GM19025 (cell line): ENCODE measurements around the gene RPUSD1.

Experiments used
- ATAC-seq: cut with Tn5 transposase; IDR thresholded peaks from one replicate; pipeline ENCODE4 v1.9.1; 2021; ENCODE audit warnings: mild to moderate bottlenecking, low read depth, moderate library complexity; ENCODE audit not compliant: unreplicated experiment

RPUSD1 gene

DNA sequence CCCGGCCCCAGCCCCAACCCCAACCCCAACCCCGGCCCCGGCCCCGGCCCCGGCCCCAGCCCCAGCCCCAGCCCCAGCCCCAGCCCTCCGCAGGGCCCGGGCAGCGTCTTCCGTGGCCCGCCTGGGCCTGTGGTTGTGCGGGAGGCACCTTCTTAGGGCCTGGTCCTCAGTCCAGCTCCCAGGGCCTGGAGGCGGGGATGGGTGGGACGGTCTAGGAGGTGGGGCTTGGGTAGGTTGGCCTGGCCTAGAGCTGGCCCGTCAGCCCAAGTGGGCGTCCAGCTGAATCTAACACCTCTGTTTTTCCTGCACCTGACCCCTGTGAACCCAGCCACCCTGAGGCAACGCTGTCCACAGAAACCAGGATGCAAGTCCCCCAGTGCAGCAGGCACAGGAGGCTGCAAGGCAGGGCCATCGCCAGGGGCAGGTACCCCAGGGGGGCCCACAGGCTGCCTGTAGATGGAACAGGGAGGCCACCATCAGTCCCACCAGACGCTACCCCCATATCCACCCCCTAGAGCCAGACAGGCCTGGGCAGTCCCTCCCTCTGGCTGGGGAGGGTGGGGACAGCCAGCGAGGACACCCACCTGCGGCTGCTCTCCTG, 18.9 kb downstream of the RPUSD1 start:
- ATAC-seq = no peak

DNA sequence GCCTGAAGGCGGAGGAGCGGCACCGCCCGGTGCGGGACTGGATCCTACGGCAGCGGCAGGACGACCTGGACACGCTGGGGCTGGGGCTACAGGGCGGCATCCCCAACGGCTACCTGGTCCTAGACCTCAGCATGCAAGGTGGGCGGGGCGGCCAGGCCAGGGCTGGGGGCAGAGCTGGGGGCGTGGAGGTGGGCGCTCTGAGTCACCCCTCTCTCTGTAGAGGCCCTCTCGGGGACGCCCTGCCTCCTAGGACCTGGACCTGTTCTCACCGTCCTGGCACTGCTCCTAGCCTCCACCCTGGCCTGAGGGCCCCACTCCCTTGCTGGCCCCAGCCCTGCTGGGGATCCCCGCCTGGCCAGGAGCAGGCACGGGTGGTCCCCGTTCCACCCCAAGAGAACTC, 19.8 kb downstream of the RPUSD1 start:
- no peak for ATAC-seq

DNA sequence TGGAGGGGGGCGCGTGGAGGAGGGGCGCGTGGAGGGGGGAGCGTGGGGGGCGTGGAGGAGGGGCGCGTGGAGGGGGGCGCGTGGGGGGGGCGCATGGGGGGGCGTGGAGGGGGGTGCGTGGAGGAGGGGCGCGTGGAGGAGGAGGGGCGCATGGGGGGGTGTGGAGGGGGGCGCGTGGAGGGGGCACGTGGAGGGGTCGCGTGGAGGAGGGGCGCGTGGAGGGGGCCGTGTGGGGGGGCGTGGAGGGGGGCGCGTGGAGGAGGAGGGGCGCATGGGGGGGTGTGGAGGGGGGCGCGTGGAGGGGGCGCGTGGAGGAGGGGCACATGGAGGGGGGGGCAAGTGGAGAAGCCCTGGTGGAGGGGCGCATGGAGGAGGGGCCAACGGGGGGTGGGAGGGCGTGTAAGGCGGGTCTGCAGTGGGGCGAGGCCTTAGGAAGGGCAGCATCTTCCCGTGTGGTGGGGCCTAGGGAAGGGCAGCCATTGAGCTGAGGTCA, 20.4 kb downstream of the RPUSD1 start:
- no peak for ATAC-seq

DNA sequence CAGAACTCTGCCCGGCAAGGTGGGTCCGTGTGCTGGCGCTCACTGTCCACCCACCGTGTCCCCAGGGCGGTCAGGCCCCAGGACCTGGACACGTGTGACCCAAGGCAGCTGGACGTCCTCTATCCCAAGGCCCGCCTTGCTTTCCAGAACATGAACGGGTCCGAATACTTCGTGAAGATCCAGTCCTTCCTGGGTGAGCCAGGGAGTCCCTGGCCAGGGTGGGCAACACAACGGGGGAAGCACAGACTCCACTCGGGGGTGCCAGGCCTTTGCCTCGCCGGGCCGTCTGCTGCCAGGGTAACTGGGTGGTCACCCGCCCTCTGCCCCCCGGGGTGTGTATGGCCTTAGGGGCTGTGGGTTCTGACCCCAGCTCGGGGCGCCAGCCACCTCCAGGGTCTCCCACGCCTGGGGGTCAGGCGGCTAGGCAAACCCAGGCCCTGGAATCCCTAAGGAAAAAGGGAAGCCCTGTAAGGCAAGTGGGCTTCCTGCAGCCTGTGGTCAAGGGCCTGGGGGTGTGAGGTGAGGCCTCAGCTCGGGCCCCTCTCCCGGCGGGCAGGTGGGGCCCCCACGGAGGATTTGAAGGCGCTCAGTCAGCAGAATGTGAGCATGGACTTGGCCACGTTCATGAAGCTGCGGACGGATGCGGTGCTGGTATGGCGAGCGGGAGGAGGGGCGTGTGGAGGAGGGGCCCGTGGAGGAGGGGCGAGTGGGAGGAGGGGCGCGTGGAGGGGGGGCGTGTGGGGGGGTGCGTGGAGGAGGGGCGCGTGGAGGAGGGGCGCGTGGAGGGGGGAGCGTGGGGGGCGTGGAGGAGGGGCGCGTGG, 21.2 kb downstream of the RPUSD1 start:
- ATAC-seq = no peak

DNA sequence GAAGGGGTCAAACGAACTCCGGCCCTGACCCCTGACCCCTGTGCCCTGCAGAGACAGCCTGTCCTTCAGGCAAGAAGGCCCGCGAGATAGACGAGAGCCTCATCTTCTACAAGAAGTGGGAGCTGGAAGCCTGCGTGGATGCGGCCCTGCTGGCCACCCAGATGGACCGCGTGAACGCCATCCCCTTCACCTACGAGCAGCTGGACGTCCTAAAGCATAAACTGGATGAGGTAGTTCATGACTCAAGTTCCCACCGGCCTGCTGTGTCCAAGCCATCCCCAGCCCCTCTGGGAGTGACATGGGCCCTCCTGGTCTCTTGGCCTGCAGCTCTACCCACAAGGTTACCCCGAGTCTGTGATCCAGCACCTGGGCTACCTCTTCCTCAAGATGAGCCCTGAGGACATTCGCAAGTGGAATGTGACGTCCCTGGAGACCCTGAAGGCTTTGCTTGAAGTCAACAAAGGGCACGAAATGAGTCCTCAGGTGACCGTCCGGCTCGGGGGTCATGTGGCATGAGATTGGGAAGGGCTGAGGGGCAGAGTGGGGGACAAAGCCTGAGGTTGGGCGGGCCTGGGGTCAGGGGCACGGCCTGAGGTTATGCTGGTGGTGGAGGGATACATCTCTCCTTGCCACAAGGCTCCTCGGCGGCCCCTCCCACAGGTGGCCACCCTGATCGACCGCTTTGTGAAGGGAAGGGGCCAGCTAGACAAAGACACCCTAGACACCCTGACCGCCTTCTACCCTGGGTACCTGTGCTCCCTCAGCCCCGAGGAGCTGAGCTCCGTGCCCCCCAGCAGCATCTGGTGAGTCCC, 22.0 kb downstream of the RPUSD1 start:
- no peak for ATAC-seq

DNA sequence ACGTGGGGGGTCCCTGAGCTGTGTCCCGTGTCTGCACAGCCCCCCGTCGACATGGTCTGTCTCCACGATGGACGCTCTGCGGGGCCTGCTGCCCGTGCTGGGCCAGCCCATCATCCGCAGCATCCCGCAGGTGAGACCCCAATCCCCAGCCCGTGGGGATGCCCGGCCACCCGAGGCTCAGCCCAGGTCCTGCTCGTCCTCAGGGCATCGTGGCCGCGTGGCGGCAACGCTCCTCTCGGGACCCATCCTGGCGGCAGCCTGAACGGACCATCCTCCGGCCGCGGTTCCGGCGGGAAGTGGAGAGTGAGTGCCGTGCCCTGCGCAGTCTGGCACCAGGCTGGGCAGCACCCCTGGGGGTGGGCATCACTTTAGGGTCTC, 22.7 kb downstream of the RPUSD1 start:
- no peak for ATAC-seq

DNA sequence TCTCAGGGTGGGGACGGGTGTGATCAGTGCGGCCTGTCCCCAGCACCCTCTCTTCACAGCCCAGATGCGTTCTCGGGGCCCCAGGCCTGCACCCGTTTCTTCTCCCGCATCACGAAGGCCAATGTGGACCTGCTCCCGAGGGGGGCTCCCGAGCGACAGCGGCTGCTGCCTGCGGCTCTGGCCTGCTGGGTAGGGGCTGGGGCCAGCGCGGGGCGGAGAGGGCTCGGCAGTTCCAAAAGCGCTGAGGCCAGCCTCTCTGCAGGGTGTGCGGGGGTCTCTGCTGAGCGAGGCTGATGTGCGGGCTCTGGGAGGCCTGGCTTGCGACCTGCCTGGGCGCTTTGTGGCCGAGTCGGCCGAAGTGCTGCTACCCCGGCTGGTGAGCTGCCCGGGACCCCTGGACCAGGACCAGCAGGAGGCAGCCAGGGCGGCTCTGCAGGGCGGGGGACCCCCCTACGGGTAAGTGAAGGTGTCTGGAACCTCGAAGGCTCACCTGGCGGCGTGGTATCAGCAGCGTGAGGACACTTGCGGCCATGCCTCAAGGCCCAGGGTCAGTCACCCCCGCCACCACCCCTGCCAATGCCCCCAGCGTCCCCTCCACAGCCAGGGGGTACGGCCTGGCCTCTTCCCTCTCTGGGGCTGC, 23.2 kb downstream of the RPUSD1 start:
- no peak for ATAC-seq

DNA sequence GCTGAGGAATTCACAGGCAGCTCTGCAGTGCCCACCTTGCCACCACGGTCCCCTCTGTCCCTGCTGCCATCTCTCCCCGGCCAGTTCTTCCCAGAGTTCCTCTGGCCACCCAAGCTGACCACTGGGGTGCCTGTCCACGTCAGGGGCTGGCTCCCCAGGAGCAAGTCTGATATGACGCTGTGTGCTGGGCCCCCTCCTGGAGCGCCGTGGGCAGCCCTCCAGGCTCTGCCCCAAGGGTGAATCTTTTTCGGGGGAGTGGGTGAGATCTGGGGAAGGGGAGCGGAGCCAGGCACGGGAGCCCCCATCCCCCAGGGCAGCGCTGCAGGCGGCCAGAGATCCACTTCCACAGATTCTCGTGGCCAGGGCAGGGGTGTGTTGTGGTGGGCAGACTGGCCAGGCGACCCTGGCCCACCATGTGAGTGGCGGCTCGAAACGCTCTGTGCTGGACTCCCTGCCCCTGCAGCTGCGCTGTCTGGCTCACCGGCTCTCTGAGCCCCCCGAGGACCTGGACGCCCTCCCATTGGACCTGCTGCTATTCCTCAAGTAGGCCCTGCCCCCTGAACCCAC, 23.9 kb downstream of the RPUSD1 start:
- ATAC-seq = no peak

DNA sequence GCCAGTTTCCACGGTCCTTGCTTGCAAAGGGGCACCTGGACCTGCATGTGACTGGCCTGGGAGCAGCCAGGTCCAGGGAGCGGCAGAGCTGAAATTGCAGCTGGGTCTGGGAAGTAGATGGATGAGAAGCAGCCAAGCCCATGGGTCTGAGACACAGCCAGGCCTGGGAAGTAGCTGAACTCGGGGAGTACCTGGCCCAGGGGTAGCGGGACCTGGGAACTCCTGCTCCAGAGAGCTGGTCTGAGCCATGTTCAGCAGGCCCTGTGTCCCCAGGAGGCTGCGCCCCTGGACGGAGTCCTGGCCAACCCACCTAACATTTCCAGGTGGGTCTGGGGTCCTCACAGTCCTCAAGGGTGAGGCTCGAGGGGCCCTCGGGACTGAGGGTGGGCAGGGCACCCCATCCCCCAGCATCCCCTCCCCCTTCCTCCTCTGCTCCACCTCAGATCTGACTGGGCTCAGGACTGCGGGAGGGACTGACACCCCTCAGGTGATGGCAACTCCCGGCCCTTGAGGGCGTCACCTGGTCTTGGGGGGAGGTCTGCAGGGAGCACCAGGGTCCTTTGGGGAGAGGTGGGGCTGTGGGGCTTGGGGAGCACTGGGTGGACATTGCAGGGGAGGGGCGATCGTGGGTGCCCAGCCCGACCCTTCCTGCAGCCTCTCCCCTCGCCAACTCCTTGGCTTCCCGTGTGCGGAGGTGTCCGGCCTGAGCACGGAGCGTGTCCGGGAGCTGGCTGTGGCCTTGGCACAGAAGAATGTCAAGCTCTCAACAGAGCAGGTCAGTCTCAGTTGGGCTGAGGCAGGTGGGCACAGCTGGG, 24.6 kb downstream of the RPUSD1 start:
- ATAC-seq = no peak

DNA sequence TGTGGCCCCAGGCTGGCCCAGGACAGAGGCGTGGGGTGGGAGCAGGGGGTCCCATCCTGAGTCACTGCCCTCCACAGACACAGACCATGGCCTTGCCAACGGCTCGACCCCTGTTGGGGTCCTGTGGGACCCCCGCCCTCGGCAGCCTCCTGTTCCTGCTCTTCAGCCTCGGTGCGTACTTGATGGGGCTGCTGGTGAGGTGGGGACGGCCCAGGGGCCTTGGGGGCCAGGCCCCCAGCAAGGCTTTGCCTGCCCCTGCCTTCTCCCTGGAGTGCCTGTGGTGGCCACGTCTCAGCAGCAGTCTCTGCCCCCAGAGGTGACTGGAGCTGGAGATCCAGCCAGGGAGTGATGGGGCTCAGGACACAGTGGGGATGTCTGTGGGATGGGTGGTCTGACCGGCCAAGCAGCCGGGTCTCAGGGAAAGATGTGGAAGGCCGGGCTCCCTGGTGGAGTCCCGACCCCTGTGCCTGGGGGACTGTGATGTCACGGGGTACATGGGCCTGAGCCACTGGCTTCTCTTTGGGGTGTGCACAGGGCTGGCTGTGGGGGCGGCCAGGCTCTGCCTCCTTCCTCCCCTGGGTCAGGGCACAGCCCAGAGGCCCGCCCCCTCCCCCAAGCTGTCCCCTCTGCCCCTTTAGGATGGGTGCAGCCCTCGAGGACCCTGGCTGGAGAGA, 25.4 kb downstream of the RPUSD1 start:
- ATAC-seq = no peak

DNA sequence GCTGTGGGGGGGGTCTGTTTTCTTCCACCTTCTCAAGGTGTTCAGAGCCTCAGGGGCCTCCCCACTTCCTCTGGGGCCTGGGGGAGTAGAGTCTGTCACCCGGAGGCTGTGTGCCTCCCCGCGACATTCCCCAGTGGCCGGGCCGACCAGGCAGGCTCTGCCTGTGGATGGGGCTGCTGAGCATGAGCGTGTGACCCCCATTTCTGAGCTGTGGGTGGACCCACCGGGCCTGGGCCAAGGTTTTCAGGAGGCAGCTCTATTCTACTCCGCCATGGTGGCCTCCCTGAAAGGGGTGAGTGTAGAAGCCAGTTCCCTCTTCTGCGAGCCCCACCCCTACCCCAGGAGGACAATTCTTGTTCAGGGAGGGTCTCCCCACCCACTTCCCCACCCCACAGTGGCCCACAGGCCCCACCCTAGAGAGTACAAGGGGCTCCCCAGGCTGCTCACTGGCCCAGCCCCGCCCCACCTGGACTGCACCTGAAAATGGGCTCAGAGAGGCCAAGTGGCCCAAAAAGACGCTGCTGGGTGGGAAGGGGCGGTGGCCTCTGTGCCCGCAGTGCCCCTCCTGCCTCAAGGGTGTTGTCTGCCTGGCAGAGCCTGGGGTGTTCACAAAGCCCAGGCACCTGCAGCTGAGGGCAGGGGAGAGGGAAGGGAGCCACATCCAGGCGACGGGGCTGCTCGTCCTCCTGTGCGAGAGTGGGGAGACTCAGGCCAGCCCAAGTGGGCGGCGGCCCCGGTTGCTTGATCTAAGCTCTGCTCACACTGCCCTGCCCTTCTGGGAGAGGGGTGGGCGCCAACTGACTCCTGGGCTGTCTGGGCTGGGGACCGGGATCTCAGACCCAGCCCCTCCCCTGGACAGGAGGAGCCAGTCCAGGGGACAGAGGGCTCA, 26.3 kb downstream of the RPUSD1 start:
- ATAC-seq = no peak

DNA sequence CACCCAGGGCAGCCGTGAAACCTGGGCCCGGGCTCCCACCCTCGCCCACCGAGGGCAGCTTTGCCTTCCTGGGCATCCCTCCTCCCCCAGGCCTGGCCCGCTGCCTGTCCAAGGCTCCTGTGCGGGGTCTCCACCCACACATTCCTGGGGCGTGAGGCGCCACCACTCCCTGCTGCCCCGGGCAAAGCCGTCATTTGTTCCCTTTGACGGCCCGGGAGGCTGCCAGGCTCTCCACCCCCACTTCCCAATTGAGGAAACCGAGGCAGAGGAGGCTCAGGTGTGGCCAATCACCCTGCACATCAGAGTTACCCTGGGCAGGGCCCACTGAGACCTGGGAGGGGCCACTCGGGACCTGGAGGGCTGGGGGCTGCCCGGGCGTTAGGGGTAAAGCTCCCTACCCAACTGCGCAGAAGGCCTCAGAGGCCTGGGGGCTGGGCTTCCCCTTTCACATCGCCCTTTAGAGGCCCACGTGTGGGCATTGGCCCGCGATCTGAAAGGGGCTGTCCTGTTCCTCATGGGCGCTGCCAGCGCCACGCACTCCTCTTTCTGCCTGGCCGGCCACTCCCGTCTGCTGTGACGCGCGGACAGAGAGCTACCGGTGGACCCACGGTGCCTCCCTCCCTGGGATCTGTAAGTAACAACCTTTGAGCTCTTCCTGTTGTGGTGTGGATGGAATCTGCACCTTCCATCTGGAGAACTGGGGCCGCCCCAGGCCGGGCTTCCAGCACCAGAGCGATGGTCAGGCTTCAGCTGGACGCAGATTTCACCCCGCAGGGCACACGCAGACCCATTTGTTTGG, 27.4 kb downstream of the RPUSD1 start, which contains the start of gene MSLN:
MSLN (plus strand) TSS at position 190 of the 799 bp plus-strand sequence. CDS start 1,947 bp downstream, outside the sequence.
- no peak for ATAC-seq

DNA sequence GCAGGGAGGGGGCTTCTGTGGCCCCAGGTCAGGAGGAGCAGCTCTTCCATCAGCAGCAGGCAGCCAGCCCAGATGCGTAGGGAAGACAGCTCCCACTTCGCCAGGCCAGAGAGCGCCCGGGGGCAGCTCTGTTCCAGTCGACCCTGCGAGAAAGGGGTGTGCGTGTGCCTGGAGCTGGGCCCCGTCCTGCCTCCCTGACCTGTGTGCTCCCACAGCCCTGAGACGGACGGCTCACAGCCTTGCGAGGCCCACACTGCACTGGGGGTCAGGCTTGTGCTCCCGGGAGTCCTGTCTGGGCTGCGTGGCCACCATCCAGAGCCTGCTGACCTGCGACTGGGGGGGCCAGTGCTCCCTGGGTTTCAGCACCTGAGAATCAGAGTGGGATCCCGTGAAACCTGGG, 28.1 kb downstream of the RPUSD1 start:
- ATAC-seq = no peak

DNA sequence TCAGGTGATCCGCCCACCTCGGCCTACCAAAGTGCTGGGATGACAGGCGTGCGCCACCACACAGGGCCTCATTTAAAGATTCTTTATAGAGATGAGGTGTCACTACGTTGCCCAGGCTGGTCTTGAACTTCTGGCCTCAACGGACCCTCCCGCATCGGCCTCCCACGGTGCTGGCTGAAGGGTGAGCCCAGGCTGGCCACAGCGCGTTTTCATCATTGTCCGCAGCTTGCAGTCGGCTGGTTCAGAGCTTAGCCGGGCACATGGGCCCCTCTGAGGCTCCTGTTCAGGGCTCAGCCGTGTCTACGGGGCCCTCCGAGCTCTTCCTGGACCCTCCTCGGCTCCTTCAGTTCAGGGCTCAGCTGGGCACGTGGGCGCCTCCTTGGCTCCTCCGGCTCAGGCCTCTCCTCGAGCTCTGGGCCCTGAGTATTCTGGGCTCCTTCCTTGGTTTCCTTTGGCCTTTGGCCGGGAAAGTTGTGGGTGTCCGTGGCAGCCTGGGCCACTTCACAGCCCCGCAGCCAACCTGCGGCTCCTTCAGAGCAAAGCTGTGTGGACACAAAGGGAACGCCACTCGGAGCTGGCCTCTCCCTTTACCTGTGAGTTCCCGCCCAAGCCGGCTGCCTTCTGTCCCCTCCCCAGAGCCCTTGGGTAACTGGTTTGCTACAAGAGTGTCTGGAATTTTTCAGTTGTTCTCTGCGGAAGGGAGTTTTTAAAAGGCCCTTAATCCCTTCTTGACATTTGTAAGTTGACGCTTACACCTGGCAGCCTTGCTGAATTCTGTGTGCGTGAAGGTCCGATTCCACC, 28.9 kb downstream of the RPUSD1 start:
- no peak for ATAC-seq

DNA sequence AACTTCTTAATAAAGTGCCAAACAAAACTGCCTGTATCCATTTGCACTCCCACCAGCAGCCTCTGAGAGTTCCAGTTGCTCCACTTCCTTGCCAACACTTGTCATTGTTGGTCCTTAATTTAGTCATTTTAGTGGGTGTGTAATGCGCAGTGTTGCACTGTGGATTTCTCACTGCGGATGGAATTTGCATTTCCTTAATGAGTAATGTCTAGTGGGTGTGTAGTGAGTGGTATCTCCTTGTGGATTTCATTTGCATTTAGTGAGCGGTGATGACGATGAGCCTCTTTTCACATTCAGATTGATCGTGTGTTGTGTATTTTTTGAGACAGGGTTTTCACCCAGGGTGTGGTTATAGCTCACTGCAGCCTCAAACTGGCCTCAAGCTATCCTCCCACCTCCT, 31.8 kb downstream of the RPUSD1 start:
- no peak for ATAC-seq

DNA sequence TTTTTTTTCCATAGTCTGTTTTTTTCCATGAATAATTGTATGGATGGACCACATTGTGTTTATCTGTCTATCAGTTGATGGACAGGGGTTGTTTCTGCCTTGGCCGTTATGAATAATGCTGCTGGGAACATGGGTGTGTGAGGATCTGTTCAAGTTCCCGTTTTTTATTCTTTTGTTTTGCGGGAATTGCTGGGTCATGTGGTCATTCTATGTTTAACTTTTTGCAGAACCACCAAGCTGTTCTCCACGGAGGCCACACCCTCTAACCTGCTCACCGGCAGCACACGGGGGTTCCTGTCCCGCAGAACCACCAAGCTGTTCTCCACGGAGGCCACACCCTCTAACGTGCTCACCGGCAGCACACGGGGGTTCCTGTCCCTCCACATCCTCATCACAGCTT, 33.5 kb downstream of the RPUSD1 start:
- no peak for ATAC-seq
